NCI-H2227 treated with DMSO at 0.1 percent for 48 hours (cell line): Measurements from ENCODE around the gene ANKRD40.

Source experiments
- DNase-seq: peaks from one replicate; lab custom pipeline; 2025; lab: John Stamatoyannopoulos, UW

Gene ANKRD40

GRCh38 chr17:50645748-50646682 is 61.7 kb downstream of the ANKRD40 start:
- DNase-seq = no peak
